ENCODE data around the gene NCKAP5.

DNA sequence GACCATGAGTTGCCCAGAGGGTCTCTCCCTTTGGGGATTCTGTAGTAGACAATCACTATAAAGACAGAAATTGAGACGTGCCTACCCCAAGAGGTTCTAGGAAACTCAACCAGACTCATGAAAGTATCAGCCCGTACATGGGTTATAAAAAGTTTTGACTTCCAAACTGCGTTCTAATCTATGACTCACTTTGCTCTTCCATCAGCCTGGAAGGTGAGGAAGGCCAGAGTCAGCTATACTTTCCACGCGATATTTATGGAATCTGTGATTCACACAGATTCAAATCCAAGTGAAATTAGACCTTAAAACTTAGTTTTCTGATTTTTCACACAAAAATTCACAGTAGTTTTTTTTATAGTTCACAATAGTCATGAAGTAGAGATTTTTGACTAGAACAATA, 890.6 kb downstream of the NCKAP5 start:
- TF ChIP-seq POLR2AphosphoS5 (IDR thresholded peaks at IDR 0.05; ENCODE audit: low read depth, low read length) (no peak), POLR2A (IDR thresholded peaks at IDR 0.05; ENCODE audit: low read depth, low read length) (no peak), TAF1 (IDR thresholded peaks at IDR 0.05; ENCODE audit: borderline replicate concordance, low read depth, low read length) (no peak)

All from GM12892 (cell line).